ENCODE results near the gene ZNF207. TPM values are rescaled to one million over a fixed set of nuclear protein-coding genes. Genes with fewer than 3 reads are reported as not detected.
"Not testable (repeated sequence)": the region's sequence is repeated elsewhere in the genome, so short reads cannot be mapped to it uniquely, and the experiment has no call there.

ZNF207 gene
- total and polyA plus RNA-seq, 5 donors = 54.7 to 94.4 (median 77.7) TPM

GRCh38 chr17:32388128-32388527 lies 38.2 kb downstream of the ZNF207 start:
- ATAC-seq; H3K4me1 ChIP-seq (ENCODE audit: control insufficient read depth, insufficient read depth, low read length); H3K9me3 ChIP-seq (ENCODE audit: control insufficient read depth, low read length); intact Hi-C loops (cut with DNase I); DNase-seq; H3K4me3 ChIP-seq (ENCODE audit: low read length); H3K27me3 ChIP-seq (ENCODE audit: control insufficient read depth, insufficient read depth); H3K27ac ChIP-seq (ENCODE audit: low read length): not testable (repeated sequence)
- 96% methylated on average over 14 of the region's 14 CpGs for WGBS

DNA sequence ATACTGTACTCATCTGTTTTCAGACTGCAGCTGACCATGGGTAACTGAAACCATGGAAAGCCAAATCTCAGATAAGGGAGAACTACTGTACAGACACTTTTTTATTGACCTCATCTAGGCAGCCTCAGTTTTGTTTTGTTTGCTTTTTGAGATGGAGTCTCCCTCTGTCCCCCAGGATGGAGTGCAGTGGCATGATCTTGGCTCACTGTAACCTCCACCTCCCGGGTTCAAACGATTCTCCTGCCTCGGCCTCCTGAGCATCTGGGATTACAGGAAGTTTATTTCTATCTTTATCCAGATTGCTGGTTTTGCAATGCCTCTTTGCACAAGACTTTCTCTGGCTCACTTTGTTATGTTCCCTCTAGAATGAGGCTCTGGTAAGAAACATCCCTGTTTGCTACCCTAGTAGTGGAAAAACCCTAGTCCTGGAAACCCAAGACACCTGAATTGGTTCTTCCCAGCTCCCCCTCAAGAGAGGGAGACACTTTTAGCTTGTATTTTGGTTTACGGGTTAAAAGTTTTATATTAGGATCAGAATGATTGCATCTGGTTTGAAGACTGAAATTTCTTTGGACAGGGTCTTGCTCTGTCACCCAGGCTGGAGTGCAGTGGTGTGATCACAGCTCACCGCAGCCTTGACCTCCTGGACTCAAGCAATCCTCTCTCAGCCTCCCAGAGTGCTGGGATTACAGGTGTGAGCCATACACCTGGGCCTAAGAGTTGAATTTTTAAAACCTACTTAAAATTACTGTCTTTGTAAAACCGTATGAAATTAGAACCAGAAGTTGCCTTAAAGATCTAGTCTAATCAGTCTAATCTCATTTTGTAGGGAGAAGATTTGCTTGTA lies 38.9 kb downstream of the ZNF207 start:
- no peak overlapping the region for H3K4me3 ChIP-seq (ENCODE audit: low read length)
- intact Hi-C loops (cut with DNase I) = no loop called here
- no peaks in the 10 kb centered on the region for H3K4me1 ChIP-seq (ENCODE audit: control insufficient read depth, insufficient read depth, low read length)
- H3K27ac ChIP-seq (ENCODE audit: low read length) = no peak overlapping the region
- WGBS = 91% methylated on average over 6 of the region's 6 CpGs
- DNase-seq (no peak), ATAC-seq (no peak)
- no peaks in the 10 kb centered on the region for H3K9me3 ChIP-seq (ENCODE audit: control insufficient read depth, low read length)
- H3K27me3 ChIP-seq (ENCODE audit: control insufficient read depth, insufficient read depth) = no peaks in the 10 kb centered on the region

DNA sequence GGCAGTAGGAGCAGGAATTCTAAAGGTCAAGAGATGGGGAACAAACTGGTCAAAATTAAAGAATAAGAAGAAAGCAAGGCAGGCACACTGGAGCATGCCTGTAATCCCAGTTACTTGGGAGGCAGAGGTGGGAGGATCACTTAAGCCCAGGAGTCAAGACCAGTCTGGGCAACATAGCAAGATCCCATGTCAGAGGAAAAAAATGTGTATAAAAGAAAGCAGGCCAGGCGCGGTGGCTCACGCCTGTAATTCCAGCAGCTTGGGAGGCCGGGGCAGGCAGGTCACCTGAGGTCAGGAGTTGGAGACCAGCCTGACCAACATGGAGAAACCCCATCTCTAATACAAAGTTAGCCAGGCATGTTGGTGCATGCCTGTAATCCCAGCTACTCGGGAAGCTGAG lies 43.9 kb downstream of the ZNF207 start:
- intact Hi-C loops (cut with DNase I) = no loop called here
- 97% methylated on average over 5 of the region's 5 CpGs for WGBS

GRCh38 chr17:32396343-32396742 lies 46.4 kb downstream of the ZNF207 start:
- no peak for ATAC-seq
- no peak for DNase-seq
- Histone ChIP-seq H3K27ac (ENCODE audit: low read length) (no peak overlapping the region), H3K4me1 (ENCODE audit: control insufficient read depth, insufficient read depth, low read length) (no peaks in the 10 kb centered on the region), H3K27me3 (ENCODE audit: control insufficient read depth, insufficient read depth) (no peaks in the 10 kb centered on the region), H3K9me3 (ENCODE audit: control insufficient read depth, low read length) (no peaks in the 10 kb centered on the region), H3K4me3 (ENCODE audit: low read length) (no peak overlapping the region)
- intact Hi-C loops (cut with DNase I) = no loop called here
- WGBS = 96% methylated on average over 5 of the region's 5 CpGs

More for the DNA sequence above, 43.9 kb downstream of the ZNF207 start:
- no peak for ATAC-seq
- no peak for DNase-seq
- H3K27me3 ChIP-seq (ENCODE audit: control insufficient read depth, insufficient read depth) = no peaks in the 10 kb centered on the region
- no peaks in the 10 kb centered on the region for H3K9me3 ChIP-seq (ENCODE audit: control insufficient read depth, low read length)
- no peak overlapping the region for H3K4me3 ChIP-seq (ENCODE audit: low read length)
- no peak overlapping the region for H3K27ac ChIP-seq (ENCODE audit: low read length)
- H3K4me1 ChIP-seq (ENCODE audit: control insufficient read depth, insufficient read depth, low read length) = no peaks in the 10 kb centered on the region

GRCh38 chr17:32398946-32399345 lies 49.0 kb downstream of the ZNF207 start:
- H3K27me3 ChIP-seq (ENCODE audit: control insufficient read depth, insufficient read depth) = no peaks in the 10 kb centered on the region
- no peak overlapping the region for H3K4me3 ChIP-seq (ENCODE audit: low read length)
- H3K4me1 ChIP-seq (ENCODE audit: control insufficient read depth, insufficient read depth, low read length) = no peaks in the 10 kb centered on the region
- intact Hi-C loops (cut with DNase I) = no loop called here
- no peaks in the 10 kb centered on the region for H3K9me3 ChIP-seq (ENCODE audit: control insufficient read depth, low read length)
- DNase-seq (no peak), ATAC-seq (no peak)
- no peak overlapping the region for H3K27ac ChIP-seq (ENCODE audit: low read length)

DNA sequence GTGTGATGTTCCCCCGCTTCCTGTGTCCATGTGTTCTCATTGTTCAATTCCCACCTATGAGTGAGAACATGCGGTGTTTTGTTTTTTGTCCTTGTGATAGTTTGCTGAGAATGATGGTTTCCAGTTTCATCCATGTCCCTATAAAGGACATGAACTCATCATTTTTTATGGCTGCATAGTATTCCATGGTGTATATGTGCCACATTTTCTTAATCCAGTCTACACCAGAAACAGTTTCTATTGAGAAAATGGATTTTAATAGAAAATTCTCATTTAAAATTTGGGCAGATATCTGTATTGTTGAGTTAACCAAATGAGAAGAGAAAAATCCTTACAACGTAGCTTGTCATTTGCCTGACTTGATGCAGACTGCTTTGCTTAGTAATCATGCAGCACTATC lies 60.1 kb downstream of the ZNF207 start:
- DNase-seq; H3K4me1 ChIP-seq (ENCODE audit: control insufficient read depth, insufficient read depth, low read length); H3K27ac ChIP-seq (ENCODE audit: low read length); H3K27me3 ChIP-seq (ENCODE audit: control insufficient read depth, insufficient read depth); H3K9me3 ChIP-seq (ENCODE audit: control insufficient read depth, low read length); H3K4me3 ChIP-seq (ENCODE audit: low read length); intact Hi-C loops (cut with DNase I); ATAC-seq: not testable (repeated sequence)
- WGBS = 97% methylated on average over 3 of the region's 3 CpGs

DNA sequence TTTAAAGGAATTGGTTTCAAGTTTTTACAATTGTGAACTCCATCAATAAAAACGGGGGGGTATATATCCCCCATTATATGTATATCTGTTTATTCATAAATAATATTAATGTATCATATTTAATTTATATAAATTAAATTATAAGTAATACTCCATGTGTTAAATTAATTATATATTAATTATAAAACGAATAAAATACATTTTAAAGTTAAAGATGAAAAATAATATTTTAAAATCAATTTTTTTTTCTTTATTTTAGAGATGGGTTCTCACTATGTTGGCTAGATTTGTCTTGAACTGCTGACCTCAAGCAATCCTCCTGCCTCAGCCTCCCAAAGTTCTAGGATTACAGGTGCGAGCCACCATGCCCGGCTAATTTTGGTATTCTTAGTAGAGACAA lies 76.9 kb downstream of the ZNF207 start:
- WGBS = 83% methylated on average over 4 of the region's 4 CpGs

GRCh38 chr17:32429598-32429997 lies 79.6 kb downstream of the ZNF207 start:
- Histone ChIP-seq H3K4me1 (ENCODE audit: control insufficient read depth, insufficient read depth, low read length) (peaks cover 2% of the 10 kb centered on the region), H3K27me3 (ENCODE audit: control insufficient read depth, insufficient read depth) (no peaks in the 10 kb centered on the region), H3K4me3 (ENCODE audit: low read length) (no peak overlapping the region), H3K27ac (ENCODE audit: low read length) (no peak overlapping the region), H3K9me3 (ENCODE audit: control insufficient read depth, low read length) (peaks cover 2% of the 10 kb centered on the region)
- ATAC-seq (no peak), DNase-seq (no peak)
- intact Hi-C loops (cut with DNase I) = no loop called here
- WGBS = 95% methylated on average over 2 of the region's 2 CpGs

More for the DNA sequence above, 76.9 kb downstream of the ZNF207 start:
- Histone ChIP-seq H3K4me1 (ENCODE audit: control insufficient read depth, insufficient read depth, low read length) (peaks cover 2% of the 10 kb centered on the region), H3K27ac (ENCODE audit: low read length) (no peak overlapping the region), H3K9me3 (ENCODE audit: control insufficient read depth, low read length) (peaks cover 2% of the 10 kb centered on the region), H3K27me3 (ENCODE audit: control insufficient read depth, insufficient read depth) (no peaks in the 10 kb centered on the region), H3K4me3 (ENCODE audit: low read length) (no peak overlapping the region)
- DNase-seq (no peak), ATAC-seq (no peak)
- intact Hi-C loops (cut with DNase I) = no loop called here

Small RNAs within 50 kb of the gene (microRNA-seq; reads per million reads assigned to microRNA genes)
- gene MIR632 = 0 to 0.42 reads per million in 2 donors

Other genes starting within 250 kb of the ZNF207 start
- 10 to 100 TPM; 51.4 to 69.3 (median 54.5) TPM for gene RHOT1, start 207.7 kb upstream of the ZNF207 start, total RNA-seq
- 50.9 TPM for gene RHOT1, start 207.7 kb upstream of the ZNF207 start, polyA plus RNA-seq
- gene RHBDL3, start 84.3 kb upstream of the ZNF207 start, total RNA-seq = 10 to 100 TPM; 19.6 to 51.1 (median 38.3) TPM
- gene RHBDL3, start 84.3 kb upstream of the ZNF207 start, polyA plus RNA-seq = 40.0 TPM
- gene C17orf75, start 8.0 kb upstream of the ZNF207 start, total RNA-seq = 10 to 100 TPM; 16.4 to 19.0 (median 16.9) TPM
- 18.0 TPM for gene C17orf75, start 8.0 kb upstream of the ZNF207 start, polyA plus RNA-seq
- 10 to 100 TPM; 55.0 to 79.1 (median 64.4) TPM for gene PSMD11, start 94.4 kb downstream of the ZNF207 start, total RNA-seq
- 50.8 TPM for gene PSMD11, start 94.4 kb downstream of the ZNF207 start, polyA plus RNA-seq
- 1 to 10 TPM; 1.3 to 2.6 (median 1.7) TPM for gene CDK5R1, start 136.8 kb downstream of the ZNF207 start, total RNA-seq
- gene CDK5R1, start 136.8 kb downstream of the ZNF207 start, polyA plus RNA-seq = 0.95 TPM

Data from right cardiac atrium (tissue), 5 donors.